Glutamatergic neuron (in vitro differentiated cells): ENCODE results near the gene PRR5L. TPM values are rescaled to one million over a fixed set of nuclear protein-coding genes. Genes with fewer than 3 reads are reported as not detected.

Experiments used
- DNase-seq: peaks from one replicate; pipeline ENCODE4 v3.0.0; 2022
- H3K27ac Mint-ChIP-seq: one replicate; pipeline ENCODE4 v1.8.0; 2020; ENCODE audit warnings: mild to moderate bottlenecking, mixed read lengths, inconsistent platforms; ENCODE audit not compliant: unreplicated experiment
- H3K27me3 Mint-ChIP-seq: one replicate; pipeline ENCODE4 v1.8.0; 2020; ENCODE audit warnings: mild to moderate bottlenecking, moderate library complexity, mixed read lengths, inconsistent platforms; ENCODE audit not compliant: unreplicated experiment
- H3K36me3 Mint-ChIP-seq: one replicate; pipeline ENCODE4 v1.8.0; 2020; ENCODE audit warnings: mild to moderate bottlenecking, mixed read lengths, inconsistent platforms; ENCODE audit not compliant: unreplicated experiment
- H3K4me1 Mint-ChIP-seq: one replicate; pipeline ENCODE4 v1.8.0; 2020; ENCODE audit warnings: mild to moderate bottlenecking, low read depth, mixed read lengths, inconsistent platforms; ENCODE audit not compliant: unreplicated experiment
- H3K4me3 Mint-ChIP-seq: one replicate; pipeline ENCODE4 v1.8.0; 2020; ENCODE audit warnings: mild to moderate bottlenecking, mixed read lengths, inconsistent platforms; ENCODE audit not compliant: unreplicated experiment
- H3K9me3 Mint-ChIP-seq: one replicate; pipeline ENCODE4 v1.8.0; 2020; ENCODE audit warnings: mild to moderate bottlenecking, moderate library complexity, mixed read lengths, inconsistent platforms; ENCODE audit not compliant: unreplicated experiment
- CTCF ChIP-seq: fragments of 200-600 bp; sonication (generic); IDR thresholded peaks from one replicate; pipeline ENCODE4 v1.5.0; 2021; ENCODE audit not compliant: partially characterized antibody, unreplicated experiment
- total RNA-seq: library from RNA; stranded (reverse); fragmentation: NEBNext Ultra II Directional; extraction: Animal tissue kit (Norgen Biotek cat#: 25700); gene quantifications from one replicate; pipeline ENCODE4 v1.2.1, GENCODE V29; 2021; ENCODE audit not compliant: unreplicated experiment

PRR5L gene
- total RNA-seq, 1 donor from 2014 or later, result 1.6 TPM

GRCh38 chr11:36467916-36468315 is 171.8 kb downstream of the PRR5L start:
- no peak overlapping the region for H3K4me3 Mint-ChIP-seq
- H3K9me3 Mint-ChIP-seq, result peaks cover 1% of the 10 kb centered on the region
- peaks cover 3% of the 10 kb centered on the region for H3K4me1 Mint-ChIP-seq
- no peaks in the 10 kb centered on the region for H3K36me3 Mint-ChIP-seq
- H3K27me3 Mint-ChIP-seq, result peaks cover 2% of the 10 kb centered on the region
- H3K27ac Mint-ChIP-seq, result no peak overlapping the region
- DNase-seq, result no peak
- TF ChIP-seq CTCF, result no peak

- Mint-ChIP-seq H3K36me3 (no peaks in the 10 kb centered on the region), H3K27me3 (peaks cover 2% of the 10 kb centered on the region), H3K4me1 (peaks cover 3% of the 10 kb centered on the region), H3K27ac (no peak overlapping the region), H3K4me3 (no peak overlapping the region), H3K9me3 (peaks cover 3% of the 10 kb centered on the region)
- peak; percentile 25 for TF ChIP-seq CTCF
- peak; percentile 55 for DNase-seq
These were observed 173.0 kb downstream of the PRR5L start for GRCh38 chr11:36469063-36469462.

- Mint-ChIP-seq H3K27ac (no peak overlapping the region), H3K4me3 (no peak overlapping the region), H3K27me3 (peaks cover 2% of the 10 kb centered on the region), H3K36me3 (no peaks in the 10 kb centered on the region), H3K4me1 (peaks cover 3% of the 10 kb centered on the region), H3K9me3 (peaks cover 3% of the 10 kb centered on the region)
- TF ChIP-seq CTCF, result no peak
- no peak for DNase-seq
These were observed 174.1 kb downstream of the PRR5L start for GRCh38 chr11:36469881-36470802.

GRCh38 chr11:36471577-36471976 is 175.5 kb downstream of the PRR5L start:
- DNase-seq, result no peak
- no peaks in the 10 kb centered on the region for H3K36me3 Mint-ChIP-seq
- H3K9me3 Mint-ChIP-seq, result peaks cover 3% of the 10 kb centered on the region
- peaks cover 2% of the 10 kb centered on the region for H3K27me3 Mint-ChIP-seq
- no peak for TF ChIP-seq CTCF
- no peak overlapping the region for H3K27ac Mint-ChIP-seq
- no peak overlapping the region for H3K4me3 Mint-ChIP-seq
- H3K4me1 Mint-ChIP-seq, result peaks cover 3% of the 10 kb centered on the region

GRCh38 chr11:36475192-36475591 is 179.1 kb downstream of the PRR5L start:
- no peak for TF ChIP-seq CTCF
- Mint-ChIP-seq H3K36me3 (no peaks in the 10 kb centered on the region), H3K27me3 (no peaks in the 10 kb centered on the region), H3K27ac (no peak overlapping the region), H3K4me3 (no peak overlapping the region), H3K9me3 (peaks cover 1% of the 10 kb centered on the region), H3K4me1 (peaks cover 3% of the 10 kb centered on the region)
- no peak for DNase-seq
